IPS-20b (cell line): ENCODE measurements around the gene RPL37.
"Not testable (repeated sequence)": the region's sequence is repeated elsewhere in the genome, so short reads cannot be mapped to it uniquely, and the experiment has no call there.

Source experiments
- H3K27ac ChIP-seq: one replicate; pipeline ENCODE4 v1.5.1; 2013; ENCODE audit warnings: low read length
- H3K27me3 ChIP-seq: 2 replicates; pipeline ENCODE4 v1.6.1; 2013; ENCODE audit warnings: mild to moderate bottlenecking, low read length, inconsistent platforms; ENCODE audit not compliant: insufficient read depth
- H3K36me3 ChIP-seq: 2 replicates; pipeline ENCODE4 v1.6.1; 2013; ENCODE audit warnings: low read depth, mild to moderate bottlenecking, inconsistent platforms, low read length, moderate library complexity; ENCODE audit not compliant: insufficient read depth
- H3K4me1 ChIP-seq: 2 replicates; pipeline ENCODE4 v1.6.1; 2013; ENCODE audit warnings: mild to moderate bottlenecking, control low read depth, inconsistent platforms, low read length, moderate library complexity; ENCODE audit not compliant: insufficient read depth
- H3K4me3 ChIP-seq: 2 replicates; pipeline ENCODE4 v1.5.1; 2013; ENCODE audit warnings: mild to moderate bottlenecking, low read length, inconsistent platforms
- H3K9ac ChIP-seq: 2 replicates; pipeline ENCODE4 v1.6.1; 2013; ENCODE audit warnings: low read depth, mild to moderate bottlenecking, inconsistent platforms, low read length, moderate library complexity
- H3K9me3 ChIP-seq: 2 replicates; pipeline ENCODE4 v1.6.1; 2013; ENCODE audit warnings: mild to moderate bottlenecking, low read depth, low read length, inconsistent platforms; ENCODE audit not compliant: insufficient read depth

RPL37 gene

DNA sequence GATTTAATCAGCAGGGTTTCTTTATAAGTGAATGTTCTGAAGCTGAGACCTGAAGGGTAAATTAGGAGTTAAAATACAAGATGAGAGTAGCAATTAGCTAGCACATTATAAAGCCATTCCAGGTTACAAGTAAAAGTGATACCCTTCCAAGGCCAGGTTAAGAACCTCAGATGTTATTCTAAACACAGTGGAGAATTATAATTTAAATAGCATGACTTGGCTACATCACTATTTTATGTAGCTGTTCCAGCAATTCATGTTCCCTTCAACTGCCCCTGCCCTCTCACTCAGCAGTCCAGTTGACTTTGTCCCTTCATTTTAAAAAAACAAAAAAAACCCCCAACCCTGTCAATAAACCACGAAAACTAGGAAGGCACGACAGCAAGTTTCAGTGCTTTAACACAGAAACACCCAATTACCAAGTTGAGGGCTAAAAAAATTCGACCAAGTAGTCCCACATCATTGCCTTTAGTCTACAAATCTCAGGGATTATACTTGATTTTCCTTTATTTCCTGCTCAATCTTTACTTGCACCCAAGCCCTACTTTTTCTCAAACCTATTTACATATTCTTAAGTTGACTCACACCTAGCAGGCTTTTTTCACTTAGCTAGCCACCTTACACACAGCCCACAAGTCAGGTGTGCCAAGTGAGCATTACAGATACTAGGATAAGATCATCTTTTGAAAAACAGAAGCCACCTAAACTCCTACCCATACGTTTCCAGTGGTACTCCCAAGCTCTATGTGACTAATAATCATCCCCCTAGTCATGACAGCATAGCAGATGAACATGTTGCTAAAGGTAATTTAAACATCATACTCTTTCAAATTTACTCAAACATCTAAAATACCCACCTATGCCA is 3.4 kb downstream of the RPL37 start:
- H3K36me3 ChIP-seq = peaks cover 83% of the 10 kb centered on the region
- H3K9ac ChIP-seq = peak overlapping the region; percentile 35; the same call in 1 of the 2 replicates
- H3K27ac ChIP-seq = no peak overlapping the region
- H3K4me1 ChIP-seq = peaks cover 18% of the 10 kb centered on the region
- H3K9me3 ChIP-seq = no peaks in the 10 kb centered on the region
- H3K4me3 ChIP-seq = peak overlapping the region; percentile 86
- H3K27me3 ChIP-seq = no peaks in the 10 kb centered on the region

DNA sequence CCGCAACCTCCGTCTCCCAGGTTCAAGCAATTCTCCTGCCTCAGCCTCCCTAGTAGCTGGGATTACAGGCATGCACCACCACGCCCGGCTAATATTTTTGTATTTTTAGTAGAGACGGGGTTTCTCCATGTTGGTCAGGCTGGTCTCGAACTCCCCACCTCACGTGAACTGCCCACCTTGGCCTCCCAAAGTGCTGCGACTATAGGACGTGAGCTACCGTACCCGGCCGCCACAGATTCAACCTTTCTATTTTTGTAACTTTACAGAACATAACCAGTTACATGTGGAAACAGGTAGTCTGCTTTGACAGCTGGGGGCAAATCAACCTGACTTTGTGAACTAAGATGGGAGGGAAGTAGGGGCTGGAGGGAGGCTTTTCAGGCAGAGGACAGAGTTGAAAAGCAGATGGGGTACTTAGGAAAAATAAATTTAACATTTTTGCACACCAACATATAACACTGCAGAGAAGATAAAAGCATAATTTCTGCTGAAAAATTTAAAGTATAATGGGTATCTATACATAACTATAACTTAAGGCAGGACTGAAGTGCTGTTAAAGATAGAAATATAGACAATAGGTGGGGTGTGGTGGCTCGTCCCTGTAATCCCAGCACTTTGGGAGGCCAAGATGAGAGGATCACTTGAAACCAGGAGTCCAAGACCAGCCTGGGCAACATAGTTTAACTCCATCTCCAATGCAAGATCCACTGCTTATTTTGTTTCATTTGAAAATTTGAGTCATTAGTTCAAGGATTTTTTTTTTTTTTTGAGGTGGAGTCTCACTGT is 5.1 kb downstream of the RPL37 start:
- Histone ChIP-seq H3K36me3 (peaks cover 86% of the 10 kb centered on the region), H3K4me1 (peaks cover 18% of the 10 kb centered on the region), H3K27me3 (no peaks in the 10 kb centered on the region), H3K9me3 (no peaks in the 10 kb centered on the region), H3K9ac (no peak overlapping the region), H3K27ac (no peak overlapping the region), H3K4me3 (no peak overlapping the region)

GRCh38 chr5:40828690-40829661 is 6.0 kb downstream of the RPL37 start:
- Histone ChIP-seq H3K27me3 (no peaks in the 10 kb centered on the region), H3K4me3 (no peak overlapping the region), H3K27ac (no peak overlapping the region), H3K9ac (no peak overlapping the region), H3K4me1 (peaks cover 18% of the 10 kb centered on the region), H3K9me3 (no peaks in the 10 kb centered on the region), H3K36me3 (peaks cover 78% of the 10 kb centered on the region)

DNA sequence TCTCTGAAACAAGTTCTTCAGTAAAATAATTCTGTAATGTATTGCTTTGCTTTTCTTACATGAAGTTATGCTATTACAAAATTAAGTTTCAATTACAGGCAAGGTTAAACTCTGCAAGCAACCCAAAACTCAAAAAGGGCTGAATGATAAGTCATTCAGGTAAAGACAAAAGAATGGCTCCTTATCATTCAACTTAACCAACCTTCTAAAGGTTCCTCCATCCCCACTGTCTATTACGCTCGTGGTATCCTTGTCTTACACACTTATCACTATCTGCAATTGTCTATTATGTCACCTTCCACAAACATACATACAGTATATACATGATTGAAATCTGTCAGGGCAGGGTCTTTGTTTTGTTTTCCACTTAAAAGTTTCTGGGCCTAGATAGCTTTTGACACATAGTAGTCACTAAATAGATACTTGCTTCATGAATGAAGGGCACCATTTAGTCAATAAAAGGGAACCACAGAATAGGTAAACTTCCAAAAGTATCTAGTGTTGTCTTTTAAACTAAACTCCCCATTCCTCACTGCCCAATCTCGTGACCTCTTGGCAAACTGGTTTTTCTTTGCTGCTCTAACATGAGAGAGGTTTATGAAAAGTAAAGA is 6.9 kb downstream of the RPL37 start:
- H3K27ac ChIP-seq = no peak overlapping the region
- H3K4me3 ChIP-seq = no peak overlapping the region
- H3K4me1 ChIP-seq = peaks cover 13% of the 10 kb centered on the region
- H3K36me3 ChIP-seq = peaks cover 69% of the 10 kb centered on the region
- H3K27me3 ChIP-seq = no peaks in the 10 kb centered on the region
- no peaks in the 10 kb centered on the region for H3K9me3 ChIP-seq
- no peak overlapping the region for H3K9ac ChIP-seq

GRCh38 chr5:40827188-40827977 is 7.6 kb downstream of the RPL37 start:
- H3K9me3 ChIP-seq = no peaks in the 10 kb centered on the region
- H3K36me3 ChIP-seq = peaks cover 62% of the 10 kb centered on the region
- H3K4me1 ChIP-seq = peaks cover 7% of the 10 kb centered on the region
- H3K27ac ChIP-seq = no peak overlapping the region
- H3K9ac ChIP-seq = no peak overlapping the region
- H3K4me3 ChIP-seq = no peak overlapping the region
- H3K27me3 ChIP-seq = no peaks in the 10 kb centered on the region

- Histone ChIP-seq H3K27me3 (no peaks in the 10 kb centered on the region), H3K9me3 (no peaks in the 10 kb centered on the region), H3K27ac (no peak overlapping the region), H3K9ac (no peak overlapping the region), H3K36me3 (peaks cover 55% of the 10 kb centered on the region), H3K4me3 (no peak overlapping the region), H3K4me1 (no peaks in the 10 kb centered on the region; the same call in 1 of the 2 replicates)
Observed at GRCh38 chr5:40826489-40827187, 8.4 kb downstream of the RPL37 start.

- H3K27me3 ChIP-seq, H3K4me3 ChIP-seq, H3K9ac ChIP-seq, H3K9me3 ChIP-seq, H3K27ac ChIP-seq, H3K4me1 ChIP-seq: not testable (repeated sequence)
- H3K36me3 ChIP-seq = peaks cover 44% of the 10 kb centered on the region
Observed at GRCh38 chr5:40825461-40826043, 9.5 kb downstream of the RPL37 start.

GRCh38 chr5:40823459-40823858 is 11.6 kb downstream of the RPL37 start:
- H3K27me3 ChIP-seq = no peaks in the 10 kb centered on the region
- no peak overlapping the region for H3K27ac ChIP-seq
- peaks cover 23% of the 10 kb centered on the region for H3K36me3 ChIP-seq
- no peak overlapping the region for H3K4me3 ChIP-seq
- no peak overlapping the region for H3K9ac ChIP-seq
- no peaks in the 10 kb centered on the region for H3K9me3 ChIP-seq
- no peaks in the 10 kb centered on the region for H3K4me1 ChIP-seq

DNA sequence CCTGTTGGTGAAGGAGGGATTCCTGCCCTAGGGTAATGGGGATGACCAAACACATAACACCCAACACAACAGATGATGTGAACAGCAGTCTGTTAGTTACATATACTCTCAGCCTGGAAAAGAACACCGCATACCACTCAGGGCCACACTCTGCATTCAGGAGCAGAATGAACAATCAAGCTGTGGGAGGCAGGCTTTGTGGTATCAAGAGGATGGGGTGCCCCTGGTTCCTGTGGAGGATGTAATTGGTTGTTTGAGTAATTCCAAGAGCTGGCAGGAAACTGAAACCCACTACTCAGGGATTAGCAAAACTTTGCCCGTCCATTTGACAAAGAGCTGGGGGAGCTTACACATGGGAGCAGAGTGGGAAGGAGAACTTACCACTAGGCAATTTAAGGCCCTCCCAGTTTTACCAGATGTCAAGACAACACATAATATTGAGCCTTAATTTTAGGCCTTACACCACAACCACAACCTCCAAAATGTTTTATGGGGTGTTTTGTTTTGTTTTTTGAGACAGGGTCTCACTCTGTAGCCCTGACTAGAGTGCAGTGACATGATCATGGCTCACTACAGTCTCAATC is 21.2 kb downstream of the RPL37 start:
- H3K36me3 ChIP-seq = no peaks in the 10 kb centered on the region
- H3K9me3 ChIP-seq = no peaks in the 10 kb centered on the region
- no peak overlapping the region for H3K27ac ChIP-seq
- H3K4me1 ChIP-seq = 0 out of 2 replicates have a peak, but pooled peaks cover 2% of the 10 kb centered on the region
- H3K27me3 ChIP-seq = no peaks in the 10 kb centered on the region
- H3K9ac ChIP-seq = no peak overlapping the region
- H3K4me3 ChIP-seq = no peak overlapping the region
